K562 (cell line): Measurements from ENCODE around the gene ENKD1. TPM values are rescaled to one million over a fixed set of nuclear protein-coding genes. Genes with fewer than 3 reads are reported as not detected.
A peak's percentile ranks its signal among the peaks of the same experiment; 100 is the strongest.

Experiments used
- BACH1 ChIP-seq: fragments of 200-800 bp; sonication (Bioruptor generic); IDR thresholded peaks from 2 replicates; pipeline ENCODE4 v1.6.1; 2016; ENCODE audit warnings: missing genetic modification characterization, missing compliant biosample characterization
- CXXC5 ChIP-seq: fragments of 250-450 bp; sonication (Bioruptor Pico); IDR thresholded peaks from 2 replicates; pipeline ENCODE4 v1.8.0; 2022; ENCODE audit warnings: inconsistent platforms, mild to moderate bottlenecking, moderate library complexity
- ETS2 ChIP-seq: IDR thresholded peaks from 2 replicates; pipeline ENCODE4 v1.6.1; 2016; ENCODE audit warnings: borderline replicate concordance, missing genetic modification characterization, mild to moderate bottlenecking, moderate library complexity, missing compliant biosample characterization; ENCODE audit not compliant: poor library complexity, severe bottlenecking
- GTF2A2 ChIP-seq: IDR thresholded peaks from 2 replicates; pipeline ENCODE4 v1.6.1; 2016; ENCODE audit warnings: mild to moderate bottlenecking, missing genetic modification characterization, missing compliant biosample characterization
- HNRNPLL ChIP-seq: fragments of 200-400 bp; formaldehyde crosslinking; IDR thresholded peaks from 2 replicates; pipeline ENCODE4 v1.6.1; 2017; ENCODE audit warnings: low read length, low read depth, mild to moderate bottlenecking; ENCODE audit not compliant: poor library complexity, severe bottlenecking
- KDM1A ChIP-seq, 2 experiments: fragments of 450-650 bp; IDR thresholded peaks; 2 replicates each; pipeline ENCODE4 v1.6.1; 2016; ENCODE audit warnings: mild to moderate bottlenecking in 2 of 2
- KLF10 ChIP-seq: fragments of 250-450 bp; sonication (Bioruptor Pico); IDR thresholded peaks from 2 replicates; pipeline ENCODE4 v1.6.1; 2021; ENCODE audit warnings: matching md5 sums
- MTA1 ChIP-seq: fragments of 450-650 bp; IDR thresholded peaks from 2 replicates; pipeline ENCODE4 v1.6.1; 2017; ENCODE audit warnings: borderline replicate concordance
- MYC ChIP-seq, 2 experiments: fragments of 250-450 bp in 1 of 2; sonication (Bioruptor Pico) in 1 of 2; IDR thresholded peaks; 2 replicates each; pipeline versions ENCODE4 v1.5.1 to v1.6.1; 2012 to 2021; ENCODE audit warnings: low read depth in 2 of 2, borderline replicate concordance in 1 of 2, improper control_type of control experiment in 1 of 2, low read length in 1 of 2, mild to moderate bottlenecking in 1 of 2, moderate library complexity in 1 of 2
- NFYB ChIP-seq: IDR thresholded peaks from 2 replicates; pipeline ENCODE4 v1.6.1; 2011; ENCODE audit warnings: mild to moderate bottlenecking, moderate library complexity; ENCODE audit not compliant: insufficient read length; ENCODE audit errors: extremely low read depth
- RBM14 ChIP-seq: fragments of 200-400 bp; formaldehyde crosslinking; IDR thresholded peaks from 2 replicates; pipeline ENCODE4 v1.6.1; 2018; ENCODE audit warnings: low read depth, mild to moderate bottlenecking, low read length, moderate library complexity, borderline replicate concordance; ENCODE audit not compliant: insufficient read depth
- SAFB ChIP-seq: fragments of 200-400 bp; formaldehyde crosslinking; IDR thresholded peaks from 2 replicates; pipeline ENCODE4 v1.6.1; 2017; ENCODE audit warnings: low read depth, low read length, borderline replicate concordance
- SAP30 ChIP-seq: fragments of 200-600 bp; sonication (generic); IDR thresholded peaks from 2 replicates; pipeline ENCODE4 v1.6.1; 2012; ENCODE audit warnings: borderline replicate concordance, low read depth, mild to moderate bottlenecking, moderate library complexity, low read length, control low read depth, inconsistent platforms; ENCODE audit not compliant: insufficient read depth, poor library complexity, severe bottlenecking
- SLC30A9 ChIP-seq: fragments of 250-450 bp; sonication (Bioruptor Pico); IDR thresholded peaks from 2 replicates; pipeline ENCODE4 v1.8.0; 2022; ENCODE audit warnings: mild to moderate bottlenecking, moderate library complexity
- ZFP36 ChIP-seq: fragments of 150-350 bp; IDR thresholded peaks from 2 replicates; pipeline ENCODE4 v1.6.1; 2018; ENCODE audit warnings: low read length, low read depth; ENCODE audit not compliant: partially characterized antibody
- ZNF184 ChIP-seq: sonication (generic); formaldehyde crosslinking; IDR thresholded peaks from 2 replicates; pipeline ENCODE4 v1.5.0; 2020; ENCODE audit warnings: missing genetic modification reagents
- ZNF644 ChIP-seq: fragments of 200-800 bp; sonication (Bioruptor generic); IDR thresholded peaks from 2 replicates; pipeline ENCODE4 v1.6.1; 2016; ENCODE audit warnings: low read depth, missing genetic modification characterization, missing compliant biosample characterization
- ZNF76 ChIP-seq: fragments of 250-450 bp; sonication (Bioruptor Pico); IDR thresholded peaks from 2 replicates; pipeline ENCODE4 v1.4.0; 2020; ENCODE audit warnings: mild to moderate bottlenecking, moderate library complexity, borderline replicate concordance
- polyA plus RNA-seq, 8 experiments: library from polyadenylated mRNA; depleted of rRNA in 4 of 8; stranded (reverse) in 5 of 8; unstranded in 3 of 8; fragments of >200 nt; fragmentation: Nextera tagmentation in 2 of 8; fragmentation: Illumina TruSeq in 1 of 8; extraction: Ambion mirVana in 2 of 8; extraction: Trizol in 1 of 8; gene quantifications; 2 replicates each; pipeline versions ENCODE4 v1.2.1 to v1.2.3, GENCODE V29; 2011 to 2014; ENCODE audit warnings: inconsistent platforms in 1 of 8, missing spikeins in 1 of 8
- total RNA-seq, 7 experiments: library from RNA; depleted of rRNA in 6 of 7; stranded (reverse); fragments of >200 nt in 6 of 7; fragmentation: Illumina TruSeq in 2 of 7; extraction: Trizol in 2 of 7; gene quantifications; 2 replicates each; pipeline versions ENCODE4 v1.2.1 to v1.2.3, GENCODE V29; 2011 to 2021; ENCODE audit warnings: low replicate concordance in 1 of 7
- TF ChIP-seq, protein P1 (sequence below): fragments of 450-650 bp; formaldehyde crosslinking; IDR thresholded peaks from 2 replicates; pipeline ENCODE4 v1.4.0; 2022; ENCODE audit warnings: mild to moderate bottlenecking, moderate library complexity
- TF ChIP-seq, protein P2 (sequence below), 2 experiments: fragments of 450-650 bp; conservative IDR thresholded peaks; 2 replicates each; pipeline ENCODE4 v1.6.1; 2017; ENCODE audit warnings: mild to moderate bottlenecking in 2 of 2, moderate library complexity in 2 of 2
- TF ChIP-seq, protein P3 (sequence below): fragments of 450-650 bp; IDR thresholded peaks from 2 replicates; pipeline ENCODE4 v1.6.1; 2016; ENCODE audit warnings: borderline replicate concordance

Gene ENKD1
- total and polyA plus RNA-seq, 9 of the 15 experiments (the other 6 are each of a cell fraction or from before 2014, with no cell fraction given): 1.1 to 26.9 (median 8.3) TPM

DNA sequence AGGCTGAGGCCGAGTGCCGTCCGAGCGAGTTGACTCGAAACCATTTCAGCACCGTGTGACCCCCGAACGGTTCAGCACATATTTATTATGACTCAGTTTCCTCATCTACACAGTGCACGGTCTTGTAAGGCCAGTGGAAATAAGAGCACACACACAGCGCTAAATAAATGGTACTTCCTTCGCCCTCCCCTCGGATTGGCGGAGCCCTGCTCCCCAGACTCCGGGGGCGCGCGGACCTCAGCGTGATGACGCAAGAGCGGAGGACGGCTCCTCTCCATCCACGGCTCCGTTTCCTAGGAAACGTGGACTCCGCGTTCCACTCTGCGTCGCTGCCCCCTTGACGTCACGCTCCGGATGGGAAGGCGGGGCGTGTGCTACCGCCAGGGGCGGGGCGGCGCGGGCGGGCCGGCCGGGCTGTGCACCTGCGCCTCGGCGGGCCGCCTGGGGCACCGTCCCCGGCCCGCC, 6.0 kb downstream of the ENKD1 start, which contains the start of gene PARD6A (continued):
- TF ChIP-seq, protein P1, sequence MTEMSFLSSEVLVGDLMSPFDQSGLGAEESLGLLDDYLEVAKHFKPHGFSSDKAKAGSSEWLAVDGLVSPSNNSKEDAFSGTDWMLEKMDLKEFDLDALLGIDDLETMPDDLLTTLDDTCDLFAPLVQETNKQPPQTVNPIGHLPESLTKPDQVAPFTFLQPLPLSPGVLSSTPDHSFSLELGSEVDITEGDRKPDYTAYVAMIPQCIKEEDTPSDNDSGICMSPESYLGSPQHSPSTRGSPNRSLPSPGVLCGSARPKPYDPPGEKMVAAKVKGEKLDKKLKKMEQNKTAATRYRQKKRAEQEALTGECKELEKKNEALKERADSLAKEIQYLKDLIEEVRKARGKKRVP (CRISPR knock-in tag): peak; percentile 75; the same call in 1 of the 2 replicates
- TF ChIP-seq KLF10 (CRISPR knock-in tag): no peak
- peak; percentile 51 for TF ChIP-seq SAP30
- TF ChIP-seq KDM1A (IDR thresholded peaks at IDR 0.05): peak in 1 of 2 experiments; percentile 24; a peak in 1 of 4 replicates
- TF ChIP-seq RBM14: no peak
- TF ChIP-seq MTA1: peak; percentile 96
- no peak for TF ChIP-seq ETS2
- TF ChIP-seq CXXC5 (CRISPR knock-in tag): peak; percentile 92
- TF ChIP-seq HNRNPLL: peak; percentile 24
- TF ChIP-seq SAFB: peak; percentile 28; the same call in 1 of the 2 replicates
- no peak for TF ChIP-seq SLC30A9
- peak; percentile 49 for TF ChIP-seq NFYB
- TF ChIP-seq, protein P2, sequence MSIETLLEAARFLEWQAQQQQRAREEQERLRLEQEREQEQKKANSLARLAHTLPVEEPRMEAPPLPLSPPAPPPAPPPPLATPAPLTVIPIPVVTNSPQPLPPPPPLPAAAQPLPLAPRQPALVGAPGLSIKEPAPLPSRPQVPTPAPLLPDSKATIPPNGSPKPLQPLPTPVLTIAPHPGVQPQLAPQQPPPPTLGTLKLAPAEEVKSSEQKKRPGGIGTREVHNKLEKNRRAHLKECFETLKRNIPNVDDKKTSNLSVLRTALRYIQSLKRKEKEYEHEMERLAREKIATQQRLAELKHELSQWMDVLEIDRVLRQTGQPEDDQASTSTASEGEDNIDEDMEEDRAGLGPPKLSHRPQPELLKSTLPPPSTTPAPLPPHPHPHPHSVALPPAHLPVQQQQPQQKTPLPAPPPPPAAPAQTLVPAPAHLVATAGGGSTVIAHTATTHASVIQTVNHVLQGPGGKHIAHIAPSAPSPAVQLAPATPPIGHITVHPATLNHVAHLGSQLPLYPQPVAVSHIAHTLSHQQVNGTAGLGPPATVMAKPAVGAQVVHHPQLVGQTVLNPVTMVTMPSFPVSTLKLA (conservative IDR thresholded peaks at IDR 0.05): peak; percentile 65 to 77; a peak in 3 of 4 replicates
- TF ChIP-seq ZNF76 (CRISPR knock-in tag): 0 out of 2 replicates have a peak, but pooled peaks have one; percentile 20
- TF ChIP-seq, protein P3, sequence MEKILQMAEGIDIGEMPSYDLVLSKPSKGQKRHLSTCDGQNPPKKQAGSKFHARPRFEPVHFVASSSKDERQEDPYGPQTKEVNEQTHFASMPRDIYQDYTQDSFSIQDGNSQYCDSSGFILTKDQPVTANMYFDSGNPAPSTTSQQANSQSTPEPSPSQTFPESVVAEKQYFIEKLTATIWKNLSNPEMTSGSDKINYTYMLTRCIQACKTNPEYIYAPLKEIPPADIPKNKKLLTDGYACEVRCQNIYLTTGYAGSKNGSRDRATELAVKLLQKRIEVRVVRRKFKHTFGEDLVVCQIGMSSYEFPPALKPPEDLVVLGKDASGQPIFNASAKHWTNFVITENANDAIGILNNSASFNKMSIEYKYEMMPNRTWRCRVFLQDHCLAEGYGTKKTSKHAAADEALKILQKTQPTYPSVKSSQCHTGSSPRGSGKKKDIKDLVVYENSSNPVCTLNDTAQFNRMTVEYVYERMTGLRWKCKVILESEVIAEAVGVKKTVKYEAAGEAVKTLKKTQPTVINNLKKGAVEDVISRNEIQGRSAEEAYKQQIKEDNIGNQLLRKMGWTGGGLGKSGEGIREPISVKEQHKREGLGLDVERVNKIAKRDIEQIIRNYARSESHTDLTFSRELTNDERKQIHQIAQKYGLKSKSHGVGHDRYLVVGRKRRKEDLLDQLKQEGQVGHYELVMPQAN: peak; percentile 85; the same call in 1 of the 2 replicates
- TF ChIP-seq MYC (IDR thresholded peaks at IDR 0.05; ENCODE audit: low read depth, low read length): peak; percentile 64; the same call in 1 of the 2 replicates
- TF ChIP-seq MYC (CRISPR knock-in tag; IDR thresholded peaks at IDR 0.05; ENCODE audit: borderline replicate concordance, low read depth): no peak
- TF ChIP-seq BACH1 (tag): no peak
- no peak for TF ChIP-seq GTF2A2
- TF ChIP-seq ZNF644 (tag): no peak
- no peak for TF ChIP-seq ZNF184
- TF ChIP-seq ZFP36: no peak
